WERI-Rb-1 (cell line): ENCODE measurements around the gene PPP6R1.
"Not testable (repeated sequence)": the region's sequence is repeated elsewhere in the genome, so short reads cannot be mapped to it uniquely, and the experiment has no call there.

Experiments used
- DNase-seq: peaks from one replicate; pipeline ENCODE4 v3.0.0-alpha.2; 2020
- H3K27ac ChIP-seq: fragments of 250-450 bp; sonication (Bioruptor Pico); 2 replicates; pipeline ENCODE4 v1.5.1; 2020; ENCODE audit warnings: mild to moderate bottlenecking, moderate library complexity
- H3K27me3 ChIP-seq: fragments of 250-450 bp; sonication (Bioruptor Pico); 2 replicates; pipeline ENCODE4 v1.5.1; 2021; ENCODE audit warnings: mild to moderate bottlenecking, low read depth, moderate library complexity; ENCODE audit not compliant: insufficient read depth, severe bottlenecking
- H3K36me3 ChIP-seq: fragments of 250-450 bp; sonication (Bioruptor Pico); 2 replicates; pipeline ENCODE4 v1.5.1; 2020; ENCODE audit warnings: mild to moderate bottlenecking, moderate library complexity
- H3K4me3 ChIP-seq: 2 replicates; pipeline ENCODE4 v1.5.1; 2011; ENCODE audit warnings: low read depth, mild to moderate bottlenecking, control low read depth, low read length
- H3K9me3 ChIP-seq: fragments of 250-450 bp; sonication (Bioruptor Pico); 2 replicates; pipeline ENCODE4 v1.5.1; 2021; ENCODE audit warnings: mild to moderate bottlenecking, moderate library complexity; ENCODE audit not compliant: severe bottlenecking
- TF ChIP-seq, protein P1 (sequence below): IDR thresholded peaks from 2 replicates; pipeline ENCODE4 v1.5.1; 2011; ENCODE audit warnings: low read depth, mild to moderate bottlenecking, control low read depth, inconsistent platforms, low read length

Gene PPP6R1

DNA sequence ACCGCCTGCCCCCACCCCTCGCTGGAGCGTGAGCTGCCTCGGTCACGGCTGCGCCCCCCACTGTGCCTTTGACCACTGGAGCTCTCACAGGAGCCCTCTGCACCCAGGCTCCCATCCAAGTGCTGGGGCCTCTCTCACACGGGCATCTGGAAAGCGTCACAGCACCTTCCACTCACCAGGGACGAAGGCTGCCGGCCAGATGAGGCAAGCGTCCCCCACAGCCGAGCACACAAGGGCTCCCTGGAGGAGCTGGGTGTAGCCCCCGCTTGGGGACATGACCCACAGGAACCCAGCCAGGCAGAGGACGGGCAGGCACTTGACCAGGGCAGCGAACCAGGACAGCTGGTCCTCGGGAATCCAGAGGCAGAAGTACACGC lies 30.8 kb downstream of the PPP6R1 start:
- H3K9me3 ChIP-seq = no peaks in the 10 kb centered on the region
- no peak for DNase-seq
- no peak overlapping the region for H3K4me3 ChIP-seq
- TF ChIP-seq, protein P1, sequence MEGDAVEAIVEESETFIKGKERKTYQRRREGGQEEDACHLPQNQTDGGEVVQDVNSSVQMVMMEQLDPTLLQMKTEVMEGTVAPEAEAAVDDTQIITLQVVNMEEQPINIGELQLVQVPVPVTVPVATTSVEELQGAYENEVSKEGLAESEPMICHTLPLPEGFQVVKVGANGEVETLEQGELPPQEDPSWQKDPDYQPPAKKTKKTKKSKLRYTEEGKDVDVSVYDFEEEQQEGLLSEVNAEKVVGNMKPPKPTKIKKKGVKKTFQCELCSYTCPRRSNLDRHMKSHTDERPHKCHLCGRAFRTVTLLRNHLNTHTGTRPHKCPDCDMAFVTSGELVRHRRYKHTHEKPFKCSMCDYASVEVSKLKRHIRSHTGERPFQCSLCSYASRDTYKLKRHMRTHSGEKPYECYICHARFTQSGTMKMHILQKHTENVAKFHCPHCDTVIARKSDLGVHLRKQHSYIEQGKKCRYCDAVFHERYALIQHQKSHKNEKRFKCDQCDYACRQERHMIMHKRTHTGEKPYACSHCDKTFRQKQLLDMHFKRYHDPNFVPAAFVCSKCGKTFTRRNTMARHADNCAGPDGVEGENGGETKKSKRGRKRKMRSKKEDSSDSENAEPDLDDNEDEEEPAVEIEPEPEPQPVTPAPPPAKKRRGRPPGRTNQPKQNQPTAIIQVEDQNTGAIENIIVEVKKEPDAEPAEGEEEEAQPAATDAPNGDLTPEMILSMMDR = no peak
- H3K36me3 ChIP-seq = peaks cover 43% of the 10 kb centered on the region
- H3K27ac ChIP-seq = no peak overlapping the region
- no peaks in the 10 kb centered on the region for H3K27me3 ChIP-seq

DNA sequence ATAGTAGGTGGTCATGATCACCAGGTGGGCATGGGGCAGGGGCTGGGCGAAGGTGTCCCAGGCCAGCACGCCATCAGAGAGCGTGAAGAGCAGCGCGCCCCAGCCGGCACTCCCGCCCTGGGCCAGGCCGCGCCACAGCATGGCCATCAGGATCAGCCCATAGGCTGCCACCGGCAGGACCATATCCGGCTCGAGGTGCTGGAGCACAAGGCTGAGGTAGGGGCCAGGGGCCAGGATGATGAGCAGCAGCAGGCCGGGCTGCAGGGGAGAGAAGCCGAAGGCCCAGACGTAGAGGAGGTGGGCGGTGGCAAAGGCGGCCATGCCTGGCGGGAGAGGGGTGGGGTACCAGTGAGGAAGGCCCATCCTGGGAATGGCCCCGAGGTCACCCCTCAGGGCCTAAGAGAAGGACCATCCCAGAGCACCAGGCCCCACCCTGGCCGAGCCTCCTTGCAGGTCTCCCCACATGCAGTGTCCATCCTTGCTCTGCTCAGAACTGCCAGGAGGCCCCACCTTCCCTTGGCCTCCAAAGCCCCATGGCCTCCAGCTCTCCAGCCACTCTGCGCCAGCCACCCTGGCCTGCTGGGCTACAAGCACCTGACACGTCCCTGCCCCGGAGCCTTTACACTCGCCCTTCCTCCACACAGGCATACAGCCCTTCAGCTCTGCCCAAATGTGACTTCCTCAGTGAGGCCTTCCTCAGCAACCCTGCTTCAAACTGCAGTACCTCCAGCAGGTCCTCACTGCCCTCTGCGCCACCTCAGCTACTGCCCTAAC lies 31.4 kb downstream of the PPP6R1 start:
- no peak overlapping the region for H3K4me3 ChIP-seq
- TF ChIP-seq, protein P1 = no peak
- no peaks in the 10 kb centered on the region for H3K27me3 ChIP-seq
- no peaks in the 10 kb centered on the region for H3K9me3 ChIP-seq
- peaks cover 38% of the 10 kb centered on the region for H3K36me3 ChIP-seq
- DNase-seq = no peak
- H3K27ac ChIP-seq = no peak overlapping the region

DNA sequence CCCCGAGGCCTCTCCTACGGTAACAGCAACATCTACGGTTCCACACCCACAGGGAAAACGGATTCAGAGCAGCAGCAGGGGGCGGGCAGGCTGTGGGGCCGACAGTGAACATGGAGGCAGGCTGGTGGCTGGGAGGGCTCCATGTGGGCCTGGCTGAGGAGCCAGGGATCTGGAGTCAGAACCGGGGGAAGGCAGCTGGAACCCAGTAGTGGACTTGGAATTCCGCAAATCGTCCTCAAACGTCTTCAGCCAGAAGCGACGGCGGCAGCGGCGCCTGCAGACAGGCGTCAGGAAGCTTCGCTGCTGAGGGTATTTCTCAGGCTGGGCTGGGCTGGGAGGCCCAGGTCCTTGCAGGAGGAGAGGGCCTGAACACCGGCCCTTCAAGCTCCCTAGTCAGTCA lies 32.0 kb downstream of the PPP6R1 start:
- H3K4me3 ChIP-seq = no peak overlapping the region
- no peak for DNase-seq
- no peak overlapping the region for H3K27ac ChIP-seq
- H3K36me3 ChIP-seq = peaks cover 32% of the 10 kb centered on the region
- H3K27me3 ChIP-seq = no peaks in the 10 kb centered on the region
- H3K9me3 ChIP-seq = no peaks in the 10 kb centered on the region
- TF ChIP-seq, protein P1 = no peak

DNA sequence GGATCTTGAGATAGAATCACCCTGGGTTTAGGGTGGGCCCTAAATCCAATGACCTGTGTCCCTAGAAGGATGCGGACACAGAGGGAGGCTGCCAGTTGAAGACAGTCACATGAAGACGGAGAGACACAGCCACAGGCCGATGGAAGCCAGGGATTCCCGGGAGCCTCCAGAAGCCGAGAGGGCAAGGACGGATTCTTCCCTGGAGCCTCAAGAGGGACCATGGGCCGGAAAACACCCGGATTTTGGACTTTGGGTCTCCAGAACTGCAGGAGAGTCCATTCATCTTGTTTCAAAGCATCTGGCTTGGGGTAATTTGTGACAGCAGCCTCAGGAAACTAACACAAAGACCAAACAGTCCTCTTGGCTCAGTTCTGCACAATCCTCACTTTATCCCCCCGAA lies 32.5 kb downstream of the PPP6R1 start:
- Histone ChIP-seq H3K9me3 (no peaks in the 10 kb centered on the region), H3K27ac (no peak overlapping the region), H3K4me3 (no peak overlapping the region), H3K36me3 (peaks cover 27% of the 10 kb centered on the region), H3K27me3 (no peaks in the 10 kb centered on the region)
- TF ChIP-seq, protein P1 = no peak
- DNase-seq = no peak

- DNase-seq = no peak
- H3K9me3 ChIP-seq = peaks cover 2% of the 10 kb centered on the region
- no peaks in the 10 kb centered on the region for H3K27me3 ChIP-seq
- no peak overlapping the region for H3K27ac ChIP-seq
- H3K4me3 ChIP-seq = no peak overlapping the region
- TF ChIP-seq, protein P1 = no peak
- H3K36me3 ChIP-seq = peaks cover 21% of the 10 kb centered on the region
Observed at GRCh38 chr19:55225415-55225958, 33.3 kb downstream of the PPP6R1 start.

DNA sequence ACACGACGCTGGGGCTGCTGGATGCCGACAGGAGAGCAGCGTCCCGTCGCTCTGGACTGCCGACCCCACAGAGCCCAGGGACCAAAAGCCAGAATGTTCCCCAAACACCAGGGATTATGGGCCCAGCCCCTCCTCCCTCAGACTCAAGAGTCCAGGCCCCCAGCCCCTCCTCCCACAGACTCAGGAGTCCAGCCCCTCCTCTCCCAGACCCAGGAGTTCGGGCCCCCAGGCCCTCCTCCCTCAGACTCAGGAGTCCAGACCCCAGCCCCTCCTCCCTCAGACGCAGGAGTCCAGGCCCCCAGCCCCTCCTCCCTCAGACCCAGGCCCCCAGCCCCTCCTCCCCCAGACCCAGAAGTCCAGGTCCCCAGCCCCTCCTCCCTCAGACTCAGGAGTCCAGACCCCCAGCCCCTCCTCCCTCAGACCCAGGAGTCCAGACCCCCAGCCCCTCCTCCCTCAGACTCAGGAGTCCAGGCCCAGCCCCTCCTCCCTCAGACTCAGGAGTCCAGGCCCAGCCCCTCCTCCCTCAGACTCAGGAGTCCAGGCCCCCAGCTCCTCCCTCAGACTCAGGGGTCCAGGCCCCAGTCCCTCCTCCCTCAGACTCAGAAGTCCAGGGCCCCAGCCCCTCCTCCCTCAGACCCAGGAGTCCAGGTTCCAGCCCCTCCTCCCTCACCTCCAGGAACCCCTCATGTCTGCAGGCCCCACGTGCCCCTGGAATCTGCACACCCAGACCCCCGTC lies 34.0 kb downstream of the PPP6R1 start:
- H3K9me3 ChIP-seq, DNase-seq, H3K4me3 ChIP-seq, H3K27me3 ChIP-seq, H3K27ac ChIP-seq: not testable (repeated sequence)
- H3K36me3 ChIP-seq = peaks cover 20% of the 10 kb centered on the region
